Endodermal cell (in vitro differentiated cells): ENCODE data around the gene RCOR1. TPM values are rescaled to one million over a fixed set of nuclear protein-coding genes. Genes with fewer than 3 reads are reported as not detected.

Source experiments
- DNase-seq: peaks from one replicate; pipeline ENCODE4 v3.0.0-alpha.2; 2017
- H3K27ac ChIP-seq: 2 replicates; pipeline ENCODE4 v1.5.1; 2013; ENCODE audit warnings: mild to moderate bottlenecking, low read depth, low read length, moderate library complexity
- H3K27me3 ChIP-seq: 2 replicates; pipeline ENCODE4 v1.6.1; 2013; ENCODE audit warnings: mild to moderate bottlenecking, low read length, moderate library complexity; ENCODE audit not compliant: insufficient read depth, control insufficient read depth, poor library complexity, severe bottlenecking
- H3K36me3 ChIP-seq: 2 replicates; pipeline ENCODE4 v1.7.0; 2013; ENCODE audit warnings: mild to moderate bottlenecking, low read length, moderate library complexity; ENCODE audit not compliant: control insufficient read depth, insufficient read depth
- H3K4me1 ChIP-seq: one replicate; pipeline ENCODE4 v1.7.0; 2013; ENCODE audit warnings: low read length; ENCODE audit not compliant: control insufficient read depth, insufficient read depth
- H3K4me3 ChIP-seq: 2 replicates; pipeline ENCODE4 v1.5.1; 2013; ENCODE audit warnings: mild to moderate bottlenecking, low read length, moderate library complexity
- H3K9ac ChIP-seq: 2 replicates; pipeline ENCODE4 v1.6.1; 2013; ENCODE audit warnings: mild to moderate bottlenecking, low read length, moderate library complexity; ENCODE audit not compliant: poor library complexity, severe bottlenecking; ENCODE audit errors: extremely low read depth
- H3K9me3 ChIP-seq: 2 replicates; pipeline ENCODE4 v1.6.1; 2013; ENCODE audit warnings: mild to moderate bottlenecking, low read length, moderate library complexity; ENCODE audit not compliant: control insufficient read depth
- H3K27ac Mint-ChIP-seq: 2 replicates; pipeline ENCODE4 v1.8.0; 2020; ENCODE audit warnings: mixed read lengths
- H3K27me3 Mint-ChIP-seq: 2 replicates; pipeline ENCODE4 v1.8.0; 2021; ENCODE audit warnings: mild to moderate bottlenecking, mixed read lengths; ENCODE audit not compliant: insufficient read depth
- H3K36me3 Mint-ChIP-seq: 2 replicates; pipeline ENCODE4 v1.8.0; 2020; ENCODE audit warnings: low read depth, mixed read lengths
- H3K4me1 Mint-ChIP-seq: 2 replicates; pipeline ENCODE4 v1.8.0; 2020; ENCODE audit warnings: mixed read lengths
- H3K4me3 Mint-ChIP-seq: 2 replicates; pipeline ENCODE4 v1.8.0; 2020; ENCODE audit warnings: mild to moderate bottlenecking, moderate library complexity, mixed read lengths
- H3K9me3 Mint-ChIP-seq: 2 replicates; pipeline ENCODE4 v1.8.0; 2020; ENCODE audit warnings: mild to moderate bottlenecking, mixed read lengths
- CTCF ChIP-seq: fragments of 200-600 bp; sonication (generic); conservative IDR thresholded peaks from 2 replicates; pipeline ENCODE4 v1.5.0; 2021; ENCODE audit warnings: antibody characterized with exemption, mild to moderate bottlenecking
- WGBS, 2 experiments: methylation state at CpG; one replicate each; pipeline versions ENCODE4 v1.1.5 to v1.1.7; 2013; ENCODE audit warnings: missing lambda C conversion rate in 2 of 2, mixed read lengths in 1 of 2; ENCODE audit not compliant: insufficient coverage in 1 of 2, insufficient read length in 1 of 2; 5-methylcytosine and 5-hydroxymethylcytosine counted together
- total RNA-seq, 2 donors: library from RNA; stranded (reverse); fragmentation: NEBNext Ultra II Directional in 1 of 2; extraction: Animal tissue kit (Norgen Biotek cat#: 25700) in 1 of 2; gene quantifications; 2 replicates in 1 of 2; 3 replicates in 1 of 2; pipeline ENCODE4 v1.2.1, GENCODE V29; 2021

RCOR1 gene
- total RNA-seq, 2 donors from 2014 or later: 30.3 to 31.5 TPM

- WGBS, 2 experiments: 93 to 98% methylated on average over 7 to 15 of the region's 15 CpGs
- peak overlapping the region; percentile 67 for H3K27ac Mint-ChIP-seq
These were observed 138.8 kb downstream of the RCOR1 start for GRCh38 chr14:102731101-102731870.

GRCh38 chr14:102731871-102732800, 139.7 kb downstream of the RCOR1 start:
- no peaks in the 10 kb centered on the region for H3K9me3 ChIP-seq
- H3K4me1 ChIP-seq: peaks cover 13% of the 10 kb centered on the region
- DNase-seq: peak; percentile 51
- H3K9ac ChIP-seq: no peak overlapping the region
- H3K36me3 ChIP-seq: peaks cover 25% of the 10 kb centered on the region
- peaks cover 53% of the 10 kb centered on the region for H3K36me3 Mint-ChIP-seq
- H3K27ac ChIP-seq: no peak overlapping the region
- H3K27me3 ChIP-seq: no peaks in the 10 kb centered on the region
- no peaks in the 10 kb centered on the region for H3K9me3 Mint-ChIP-seq
- TF ChIP-seq CTCF: no peak
- H3K4me3 ChIP-seq: no peak overlapping the region
- no peak overlapping the region for H3K4me3 Mint-ChIP-seq
- WGBS, 2 experiments: 92 to 96% methylated on average over 7 to 13 of the region's 13 CpGs
- peaks cover 11% of the 10 kb centered on the region for H3K4me1 Mint-ChIP-seq
- no peaks in the 10 kb centered on the region for H3K27me3 Mint-ChIP-seq
- H3K27ac Mint-ChIP-seq: peak overlapping the region; percentile 67

More at GRCh38 chr14:102731101-102731870, 138.8 kb downstream of the RCOR1 start:
- DNase-seq: peak; percentile 50
- H3K27me3 ChIP-seq: no peaks in the 10 kb centered on the region
- H3K36me3 Mint-ChIP-seq: peaks cover 54% of the 10 kb centered on the region
- no peak overlapping the region for H3K9ac ChIP-seq
- H3K9me3 Mint-ChIP-seq: no peaks in the 10 kb centered on the region
- no peak for TF ChIP-seq CTCF
- H3K36me3 ChIP-seq: peaks cover 32% of the 10 kb centered on the region
- H3K4me3 Mint-ChIP-seq: no peak overlapping the region
- peaks cover 15% of the 10 kb centered on the region for H3K4me1 Mint-ChIP-seq
- H3K4me3 ChIP-seq: no peak overlapping the region
- no peak overlapping the region for H3K27ac ChIP-seq
- no peaks in the 10 kb centered on the region for H3K9me3 ChIP-seq
- no peaks in the 10 kb centered on the region for H3K27me3 Mint-ChIP-seq
- H3K4me1 ChIP-seq: peaks cover 13% of the 10 kb centered on the region

GRCh38 chr14:102732924-102733323, 140.5 kb downstream of the RCOR1 start:
- H3K4me1 ChIP-seq: peaks cover 8% of the 10 kb centered on the region
- H3K36me3 Mint-ChIP-seq: peaks cover 46% of the 10 kb centered on the region
- H3K36me3 ChIP-seq: peaks cover 20% of the 10 kb centered on the region
- H3K4me1 Mint-ChIP-seq: peaks cover 3% of the 10 kb centered on the region
- TF ChIP-seq CTCF: no peak
- H3K9ac ChIP-seq: no peak overlapping the region
- H3K9me3 ChIP-seq: no peaks in the 10 kb centered on the region
- no peak overlapping the region for H3K27ac ChIP-seq
- H3K27ac Mint-ChIP-seq: peak overlapping the region; percentile 3
- H3K9me3 Mint-ChIP-seq: no peaks in the 10 kb centered on the region
- H3K4me3 ChIP-seq: no peak overlapping the region
- H3K4me3 Mint-ChIP-seq: no peak overlapping the region
- no peaks in the 10 kb centered on the region for H3K27me3 ChIP-seq
- peak; percentile 33 for DNase-seq
- no peaks in the 10 kb centered on the region for H3K27me3 Mint-ChIP-seq
- 95 to 96% methylated on average over 5 to 10 of the region's 10 CpGs for WGBS, 2 experiments
